ENCODE data around the gene CYBRD1.

GRCh38 chr2:171571721-171572120, 49.4 kb downstream of the CYBRD1 start:
- TF ChIP-seq POLR2AphosphoS5 (IDR thresholded peaks at IDR 0.05) = no peak
- TF ChIP-seq EP300 (IDR thresholded peaks at IDR 0.05; ENCODE audit: low read depth) = no peak
- TF ChIP-seq CTCF (IDR thresholded peaks at IDR 0.05) = no peak

All from transverse colon (tissue), 4 donors.